NCI-H510A (cell line): ENCODE measurements around the gene CSNK1E.
A peak's percentile ranks its signal among the peaks of the same experiment; 100 is the strongest.

Source experiments
- DNase-seq: peaks from one replicate; lab custom pipeline; 2025; lab: John Stamatoyannopoulos, UW

The CSNK1E gene

GRCh38 chr22:38327805-38328204 is 10.6 kb upstream of the CSNK1E start:
- DNase-seq, result no peak

- DNase-seq, result no peak
Measured at GRCh38 chr22:38327396-38327795, 10.2 kb upstream of the CSNK1E start.

DNA sequence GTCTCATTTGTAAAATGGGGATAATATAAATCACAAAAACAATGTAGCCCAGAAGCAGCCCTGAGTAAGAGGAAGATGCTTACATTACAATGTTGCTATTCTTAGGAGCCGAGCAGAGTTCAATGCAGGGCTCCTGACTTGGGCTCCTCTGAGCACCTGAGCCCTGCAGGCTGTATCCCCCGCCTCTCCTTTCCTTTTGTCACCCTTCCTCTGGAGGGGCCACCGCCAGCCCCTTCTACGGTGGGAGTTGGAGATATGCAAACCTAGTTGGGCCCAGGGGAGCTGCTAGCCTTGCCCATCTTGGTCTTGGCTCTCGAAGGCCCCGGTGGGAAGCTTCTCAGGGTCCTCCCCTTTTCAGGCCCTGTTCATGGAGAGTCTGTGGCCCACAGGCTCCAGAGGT is 8.4 kb upstream of the CSNK1E start:
- no peak for DNase-seq

DNA sequence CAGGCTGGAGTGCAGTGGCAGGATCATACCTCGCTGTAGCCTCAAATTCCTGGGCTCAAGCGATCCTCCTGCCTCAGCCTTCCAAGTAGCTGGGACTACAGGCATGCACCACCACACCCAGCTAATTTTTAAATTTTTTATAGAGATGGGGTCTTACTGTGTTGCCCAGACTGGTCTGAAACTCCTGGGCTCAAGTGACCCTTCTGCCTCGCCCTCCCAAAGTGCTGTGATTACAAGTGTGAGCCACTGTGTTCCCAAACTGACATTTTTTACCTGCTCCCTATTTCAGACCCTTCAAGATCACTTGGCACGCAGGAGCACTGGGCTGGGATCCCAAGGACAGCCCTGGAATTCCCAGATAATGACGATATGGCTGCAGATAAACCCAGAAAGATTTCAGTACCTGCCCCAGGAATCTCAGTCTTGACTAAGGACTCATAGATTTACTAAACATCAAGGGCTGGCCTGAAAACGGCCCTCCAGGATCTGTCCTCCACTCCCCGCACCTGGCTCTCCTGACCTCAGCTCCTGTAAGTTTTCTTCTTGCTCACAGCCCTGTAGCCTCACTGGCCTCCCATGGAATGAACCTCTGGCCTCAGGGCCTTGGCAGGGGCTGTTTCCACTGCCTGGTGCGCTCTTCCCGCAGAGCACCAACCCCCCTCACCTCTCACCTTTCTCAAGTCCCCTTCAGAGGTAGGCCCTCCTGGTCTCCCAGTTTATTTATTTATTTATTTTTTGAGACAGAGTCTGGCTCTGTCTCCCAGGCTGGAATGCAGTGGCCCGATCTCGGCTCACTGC is 3.6 kb upstream of the CSNK1E start:
- DNase-seq, result no peak

DNA sequence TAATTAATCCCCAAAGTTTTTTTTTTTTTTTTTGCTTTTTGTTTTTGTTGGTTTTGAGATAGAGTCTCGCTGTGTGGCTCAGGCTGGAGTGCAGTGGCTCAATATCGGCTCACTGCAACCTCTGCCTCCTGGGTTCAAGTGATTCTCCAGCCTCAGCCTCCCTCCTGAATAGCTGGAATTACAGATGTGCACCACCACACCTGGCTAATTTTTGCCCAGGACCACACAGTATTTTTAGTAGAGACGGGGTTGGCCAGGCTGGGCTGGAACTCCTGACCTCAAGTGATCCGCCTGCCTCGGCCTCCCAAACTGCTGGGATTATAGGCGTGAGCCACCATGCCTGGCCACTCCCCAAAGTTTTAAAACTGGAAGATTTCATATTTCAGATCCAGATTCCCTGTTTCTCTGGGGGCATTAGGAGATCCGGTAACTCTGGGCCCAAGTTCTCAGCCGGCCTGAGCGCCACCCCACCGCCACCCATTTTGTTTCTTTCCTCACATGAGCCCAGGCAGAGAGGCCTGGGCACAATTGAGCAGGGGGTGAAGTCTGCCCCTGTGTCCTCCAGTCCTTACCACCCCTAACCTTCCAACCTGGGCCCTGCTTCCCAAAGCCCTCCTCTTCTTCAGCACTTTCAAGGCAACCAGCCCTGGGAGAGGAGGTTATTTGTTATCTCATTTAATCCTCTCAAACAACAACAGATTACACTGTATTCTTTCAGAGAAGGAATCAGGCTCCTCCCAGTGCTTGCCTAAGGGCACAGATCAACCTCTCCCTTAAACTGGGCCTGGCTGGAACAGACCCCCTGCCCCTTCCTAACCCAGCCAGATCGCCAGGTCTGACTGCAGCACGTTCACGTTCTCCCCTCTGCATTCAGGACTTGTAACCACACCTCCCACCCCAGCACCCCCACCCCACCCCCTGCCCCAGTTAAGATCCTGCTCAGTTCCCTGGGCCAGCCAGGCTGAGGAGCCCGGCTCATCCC is 1.9 kb upstream of the CSNK1E start:
- DNase-seq, result no peak

DNA sequence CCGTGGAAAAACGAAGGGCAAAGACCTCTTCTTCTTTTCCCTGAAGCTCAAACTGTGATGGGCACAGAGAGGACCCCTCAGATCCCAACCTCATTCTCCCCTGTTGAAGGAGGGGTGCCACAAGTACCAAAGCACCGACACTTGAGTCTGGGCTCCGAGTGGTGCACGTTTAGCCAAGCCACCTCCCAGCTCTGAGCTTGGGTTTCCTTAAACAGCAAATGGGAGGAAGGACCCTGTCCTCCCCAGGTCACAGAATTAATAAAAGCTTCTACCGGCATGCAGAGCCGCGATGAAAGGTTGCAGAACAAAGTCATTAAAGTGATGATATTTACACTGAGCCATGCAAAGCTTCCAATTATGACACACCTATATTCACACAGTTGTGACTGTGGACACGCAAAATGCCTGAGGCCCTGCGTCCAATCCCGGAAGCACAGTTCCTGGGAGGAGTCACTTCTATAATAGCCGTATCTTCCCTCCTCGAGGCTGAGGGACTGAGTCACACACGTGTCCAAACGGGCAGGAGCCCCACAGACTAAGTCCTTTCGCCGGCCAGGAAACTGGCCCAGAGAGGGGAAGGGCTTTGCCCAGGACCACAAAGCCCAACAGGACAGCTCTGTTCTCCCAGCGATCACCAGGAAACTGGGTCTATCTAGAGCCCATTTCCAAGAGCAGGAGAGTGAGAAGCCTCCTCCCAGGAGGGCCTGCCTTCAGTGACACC is 922 bp upstream of the CSNK1E start:
- peak; percentile 47 for DNase-seq

GRCh38 chr22:38316364-38317121 is 690 bp downstream of the CSNK1E start:
- DNase-seq, result no peak

DNA sequence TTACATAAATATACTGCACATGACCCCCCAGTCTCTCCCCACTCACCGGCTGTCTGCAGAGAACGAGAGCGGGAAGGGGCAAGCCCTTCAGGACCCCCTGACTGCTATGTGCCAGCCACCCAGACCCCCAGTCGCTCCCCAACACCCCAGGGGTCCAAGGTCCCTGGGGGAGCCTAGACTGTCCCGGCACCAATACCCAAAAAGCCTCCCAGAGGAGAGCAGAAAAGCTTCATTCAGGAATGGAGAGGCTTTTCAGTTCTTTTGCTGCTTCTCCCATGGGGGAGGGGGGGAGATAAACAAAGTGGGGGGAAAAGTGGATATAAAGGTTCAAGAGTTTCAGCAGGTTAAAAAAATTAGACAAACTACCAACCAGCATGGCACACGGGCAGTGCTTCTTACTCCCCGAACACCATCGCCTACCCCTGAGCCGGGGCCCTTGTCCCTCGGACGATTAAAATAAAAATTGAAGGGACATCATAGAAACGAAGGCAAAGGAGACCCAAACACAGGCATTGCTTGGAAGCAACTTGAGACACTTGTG is 1.3 kb downstream of the CSNK1E start:
- no peak for DNase-seq

GRCh38 chr22:38314933-38315822 is 2.1 kb downstream of the CSNK1E start:
- peak; percentile 35 for DNase-seq

DNA sequence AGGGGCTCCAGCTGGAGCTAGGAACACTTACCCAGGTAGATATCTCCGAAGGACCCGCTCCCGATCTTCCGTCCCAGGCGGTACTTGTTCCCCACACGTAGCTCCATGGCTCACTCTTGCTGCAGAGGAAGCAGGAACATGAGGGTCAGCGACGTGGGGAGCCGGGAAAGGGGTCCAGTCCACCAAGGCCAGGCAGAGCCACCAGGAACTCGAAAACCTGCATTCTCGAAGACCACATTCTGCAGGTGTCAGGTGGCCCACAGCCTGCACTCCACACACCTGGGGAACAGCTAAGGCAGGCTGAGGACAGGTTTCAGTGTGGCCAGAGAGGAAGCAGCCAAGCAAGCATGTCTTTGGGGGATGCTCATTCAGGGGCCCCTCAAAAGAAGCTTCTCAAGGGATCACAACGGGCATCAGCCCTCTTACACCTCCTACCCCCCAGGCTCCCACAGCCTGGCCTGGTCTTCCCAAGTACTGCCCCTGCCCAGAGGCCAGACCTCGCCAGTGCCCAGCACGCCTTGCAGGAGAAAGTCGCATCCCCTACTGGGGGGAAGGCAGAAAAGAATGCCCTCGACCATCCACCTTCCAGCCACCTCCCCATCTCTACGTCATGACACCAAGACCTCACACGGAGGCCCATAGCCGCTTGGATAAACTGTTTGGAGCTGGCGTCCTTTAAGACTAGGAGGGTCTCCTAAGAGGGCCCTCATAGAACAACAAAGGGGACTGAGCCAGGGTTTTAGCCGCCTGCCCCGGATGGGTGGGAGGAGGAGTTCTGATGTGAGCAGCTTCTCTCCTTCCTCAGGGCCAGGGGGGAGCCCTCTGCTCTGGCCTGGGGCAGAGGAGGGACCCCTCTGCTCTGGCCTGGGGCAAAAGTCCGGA is 2.9 kb downstream of the CSNK1E start:
- DNase-seq, result no peak

DNA sequence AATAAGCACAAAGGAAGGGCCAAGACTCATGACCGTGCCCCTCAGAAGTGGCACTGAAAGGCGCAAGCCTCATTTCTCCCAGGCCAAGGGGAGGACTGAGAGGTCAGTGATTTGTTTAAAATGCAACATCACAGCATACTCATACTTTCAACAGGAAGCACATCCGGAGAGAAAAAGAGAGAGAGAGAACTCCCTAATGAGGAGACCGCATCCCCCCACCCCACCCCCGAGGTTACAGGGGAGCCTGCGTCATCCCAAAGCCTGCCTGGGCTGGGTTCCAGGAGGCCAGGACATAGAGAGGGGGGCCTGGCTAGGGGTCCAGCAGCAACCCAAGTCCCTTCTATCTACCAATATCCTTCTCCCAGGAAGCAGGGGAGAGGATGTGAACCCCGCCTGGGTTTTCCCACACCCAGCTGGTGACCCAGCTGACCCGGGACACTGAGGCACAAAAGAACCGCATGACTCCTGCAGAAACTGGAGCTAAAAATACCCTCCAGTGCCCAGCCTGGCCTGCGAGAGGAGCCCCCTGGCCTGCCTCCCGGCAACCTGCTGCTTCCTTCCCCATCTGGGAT is 3.8 kb downstream of the CSNK1E start:
- no peak for DNase-seq

DNA sequence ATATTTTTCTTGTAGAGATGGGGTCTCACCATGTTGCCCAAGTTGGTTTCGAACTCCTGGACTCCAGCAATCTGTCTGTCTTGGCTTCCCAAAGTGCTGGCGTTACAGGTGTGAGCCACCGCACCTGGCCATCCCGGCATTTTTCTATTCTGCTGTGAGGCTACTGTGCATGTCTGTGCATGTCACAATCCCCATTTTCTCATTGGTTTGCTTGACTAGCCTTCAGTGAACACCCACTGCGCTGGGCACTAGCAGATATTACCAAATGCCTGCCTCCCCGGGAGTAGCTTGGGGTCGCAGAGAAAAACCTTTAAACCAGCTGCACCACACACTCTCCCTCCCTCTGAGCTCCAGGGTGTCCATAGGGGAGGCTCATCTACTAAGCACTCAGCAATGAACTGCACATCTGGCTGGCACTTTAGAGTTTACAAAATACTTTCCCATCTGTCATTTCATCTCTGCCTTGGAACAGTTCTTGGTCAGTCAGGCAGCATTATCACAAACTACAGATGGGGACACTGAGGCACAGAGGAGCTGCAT is 4.9 kb downstream of the CSNK1E start:
- DNase-seq, result no peak

- DNase-seq, result no peak
Measured at GRCh38 chr22:38311323-38311620, 6.0 kb downstream of the CSNK1E start.

DNA sequence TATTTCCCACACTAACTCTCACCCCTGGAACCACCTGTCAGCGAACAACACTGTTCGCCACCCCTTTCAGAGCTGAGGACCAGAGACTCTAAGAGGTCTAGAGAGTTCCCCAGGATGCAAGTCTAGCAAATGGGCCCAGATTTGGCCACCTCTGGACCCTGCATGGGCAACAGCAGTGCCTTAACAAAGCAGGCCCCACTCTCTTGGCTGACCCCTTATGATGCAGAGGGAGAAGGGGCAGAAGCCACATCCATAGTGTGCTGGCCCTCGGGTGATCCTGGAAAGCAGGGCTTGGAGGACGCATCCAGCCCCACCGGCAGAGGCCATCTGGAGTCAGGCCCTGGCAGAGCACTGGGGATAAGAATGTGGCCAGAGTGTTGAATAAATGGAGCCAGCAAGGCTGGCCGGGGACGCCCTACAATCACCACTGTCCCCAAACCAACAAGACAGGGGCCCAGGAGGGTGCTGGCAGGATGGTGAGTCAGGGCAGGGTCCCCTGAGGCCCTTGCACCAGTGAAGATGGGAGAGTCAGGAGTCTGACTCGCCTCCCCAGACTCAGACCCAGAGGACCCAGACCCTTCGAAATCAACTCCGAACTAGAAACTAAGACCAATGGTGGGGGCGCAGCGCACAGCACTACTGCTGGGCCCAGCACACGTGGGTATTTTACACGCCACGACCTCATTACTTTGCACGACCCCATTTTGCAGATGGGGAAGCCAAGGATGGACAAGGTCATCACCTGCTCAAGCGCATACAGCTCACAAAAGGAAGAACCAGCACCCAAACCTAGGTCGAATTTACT is 6.5 kb downstream of the CSNK1E start:
- no peak for DNase-seq

DNA sequence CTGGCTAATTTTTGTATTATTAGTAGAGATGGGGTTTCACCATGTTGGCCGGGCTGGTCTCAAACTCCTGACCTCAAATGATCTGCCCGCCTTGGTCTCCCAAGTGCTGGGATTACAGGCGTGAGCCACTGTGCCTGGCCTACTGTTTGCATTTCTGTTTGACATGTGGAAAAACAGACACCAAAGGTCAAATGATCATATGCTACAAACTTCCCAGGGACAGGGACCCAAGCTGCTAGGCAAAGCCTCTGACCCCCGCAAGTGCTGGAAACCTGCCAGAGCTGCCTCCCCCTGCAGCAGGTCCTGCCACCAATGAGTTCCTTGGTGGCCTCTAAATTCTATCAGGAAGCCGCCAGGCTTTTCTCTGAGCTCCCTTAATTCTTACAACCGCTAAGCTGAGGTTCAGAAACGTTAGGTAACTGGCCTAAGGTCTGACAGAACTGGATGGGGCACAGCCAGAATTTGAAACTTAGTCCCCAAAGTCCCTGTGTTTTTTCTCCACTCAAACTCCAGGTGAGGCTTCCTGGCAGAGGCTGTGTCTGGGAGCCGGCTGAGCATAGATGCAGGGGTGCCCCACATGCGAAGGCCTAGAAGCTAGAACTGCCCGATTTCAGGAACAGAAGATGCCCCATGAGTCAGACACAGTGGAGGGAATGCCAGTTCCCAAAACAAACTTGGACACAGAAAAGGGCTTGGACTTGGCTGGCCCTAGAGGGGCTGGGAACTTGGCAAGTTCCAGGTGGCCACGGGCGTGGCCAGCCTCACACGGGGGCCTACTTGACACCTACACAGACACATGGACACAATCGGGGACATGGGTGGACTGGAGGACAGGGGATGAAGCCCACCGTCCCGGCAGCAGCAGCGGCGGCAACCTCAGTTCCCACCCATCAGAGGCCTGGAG is 7.4 kb downstream of the CSNK1E start:
- no peak for DNase-seq

DNA sequence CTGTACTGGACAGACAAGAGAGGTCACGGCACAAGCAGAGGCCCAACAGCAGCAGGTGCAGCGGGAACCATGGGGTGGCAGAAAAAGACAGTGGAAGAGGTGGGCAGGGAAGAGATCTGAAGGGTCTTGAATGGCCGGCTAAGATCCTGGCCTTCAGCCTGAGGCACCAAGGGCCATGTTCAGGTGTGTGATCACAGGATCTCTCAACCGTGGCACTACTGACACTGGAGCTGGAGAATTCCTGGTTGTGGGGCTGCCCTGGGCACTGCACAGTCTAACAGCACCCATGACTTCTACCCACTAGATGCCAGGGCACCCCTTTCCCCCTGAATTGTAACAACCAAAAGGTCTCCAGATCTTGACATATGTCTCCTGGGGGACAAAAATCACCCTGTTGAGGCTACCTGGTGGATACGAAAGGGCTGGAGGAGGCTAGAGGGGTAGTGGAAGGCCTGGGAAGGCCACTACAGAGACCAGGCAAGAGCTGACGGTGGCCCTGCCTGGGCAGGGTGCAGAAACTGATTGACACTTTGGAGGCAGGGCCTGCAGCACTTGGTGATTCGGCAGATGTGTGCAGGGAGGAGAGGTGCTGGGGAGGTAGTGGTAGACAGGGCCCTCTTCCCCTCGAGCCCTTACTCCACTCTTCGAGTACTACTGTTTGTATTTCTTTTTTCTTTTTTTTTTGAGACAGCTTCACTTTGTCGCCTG is 8.3 kb downstream of the CSNK1E start:
- no peak for DNase-seq
